DND-41 (cell line): ENCODE data around the gene TDRD12.
"Not testable (repeated sequence)": the region's sequence is repeated elsewhere in the genome, so short reads cannot be mapped to it uniquely, and the experiment has no call there.

Experiments used
- ATAC-seq: fragments of 200-7000 bp; cut with Tn5 transposase; 3 replicates; pipeline ENCODE4 v1.9.1; 2021; ENCODE audit warnings: low read depth; ENCODE audit not compliant: insufficient read depth
- DNase-seq: peaks from one replicate; pipeline ENCODE4 v3.0.0-alpha.2; 2020
- H2AFZ ChIP-seq: 2 replicates; pipeline ENCODE4 v1.6.0; 2012; ENCODE audit warnings: low read depth, low read length
- H3K27ac ChIP-seq: 2 replicates; pipeline ENCODE4 v1.5.1; 2012; ENCODE audit warnings: low read length, inconsistent platforms
- H3K27me3 ChIP-seq: fragments of 200-600 bp; sonication (generic); 2 replicates; pipeline ENCODE4 v1.6.0; 2012; ENCODE audit warnings: low read length, mild to moderate bottlenecking, inconsistent platforms; ENCODE audit not compliant: insufficient read depth, poor library complexity
- H3K36me3 ChIP-seq: 2 replicates; pipeline ENCODE4 v1.5.1; 2012; ENCODE audit warnings: low read length, inconsistent platforms; ENCODE audit not compliant: insufficient read depth
- H3K4me1 ChIP-seq: 2 replicates; pipeline ENCODE4 v1.5.1; 2012; ENCODE audit warnings: mild to moderate bottlenecking, low read length; ENCODE audit not compliant: insufficient read depth
- H3K4me2 ChIP-seq: 2 replicates; pipeline ENCODE4 v1.6.0; 2012; ENCODE audit warnings: mild to moderate bottlenecking, moderate library complexity, low read length, inconsistent platforms; ENCODE audit not compliant: insufficient read depth
- H3K4me3 ChIP-seq, 2 experiments: fragments of 200-600 bp in 1 of 2; shearing (Covaris generic) in 1 of 2; 2 replicates each; pipeline ENCODE4 v1.5.1; 2012 to 2016; ENCODE audit warnings: inconsistent platforms in 2 of 2, low read length in 2 of 2, mild to moderate bottlenecking in 2 of 2, low read depth in 1 of 2, moderate library complexity in 1 of 2
- H3K79me2 ChIP-seq: 2 replicates; pipeline ENCODE4 v1.6.0; 2012; ENCODE audit warnings: low read length, inconsistent platforms; ENCODE audit not compliant: insufficient read depth
- H3K9ac ChIP-seq: 2 replicates; pipeline ENCODE4 v1.6.0; 2012; ENCODE audit warnings: low read depth, mild to moderate bottlenecking, inconsistent platforms, low read length, moderate library complexity
- H3K9me3 ChIP-seq: 2 replicates; pipeline ENCODE4 v1.5.1; 2012; ENCODE audit warnings: low read length, moderate library complexity, mild to moderate bottlenecking, inconsistent platforms; ENCODE audit not compliant: insufficient read depth, severe bottlenecking
- H4K20me1 ChIP-seq: 2 replicates; pipeline ENCODE4 v1.6.0; 2012; ENCODE audit warnings: low read length; ENCODE audit not compliant: insufficient read depth
- CTCF ChIP-seq: IDR thresholded peaks from 2 replicates; pipeline ENCODE4 v1.5.1; 2012; ENCODE audit warnings: borderline replicate concordance, low read length, moderate library complexity, mild to moderate bottlenecking; ENCODE audit not compliant: poor library complexity, severe bottlenecking; ENCODE audit errors: extremely low read depth
- EZH2 ChIP-seq: IDR thresholded peaks from 3 replicates; pipeline ENCODE4 v1.6.1; 2012; ENCODE audit warnings: borderline replicate concordance, low read depth, mild to moderate bottlenecking, moderate library complexity, low read length, inconsistent platforms; ENCODE audit not compliant: severe bottlenecking

TDRD12 gene

GRCh38 chr19:32781280-32781679, 61.7 kb downstream of the TDRD12 start:
- H3K9ac ChIP-seq = no peak overlapping the region
- H3K36me3 ChIP-seq = no peaks in the 10 kb centered on the region
- ATAC-seq (no peak), DNase-seq (no peak)
- no peaks in the 10 kb centered on the region for H3K79me2 ChIP-seq
- TF ChIP-seq EZH2 (no peak), CTCF (no peak)
- no peak overlapping the region for H3K4me2 ChIP-seq
- no peak overlapping the region for H2AFZ ChIP-seq
- no peak overlapping the region for H3K27ac ChIP-seq
- H3K4me3 ChIP-seq = no peak overlapping the region
- H3K9me3 ChIP-seq = peaks cover 6% of the 10 kb centered on the region
- H3K27me3 ChIP-seq = peaks cover 2% of the 10 kb centered on the region
- H3K4me1 ChIP-seq = no peaks in the 10 kb centered on the region
- no peaks in the 10 kb centered on the region for H4K20me1 ChIP-seq

- not testable (repeated sequence) for H3K9me3 ChIP-seq, H3K9ac ChIP-seq, H4K20me1 ChIP-seq, H3K4me3 ChIP-seq, H3K27ac ChIP-seq, H3K36me3 ChIP-seq, H3K79me2 ChIP-seq, H2AFZ ChIP-seq, DNase-seq, H3K4me1 ChIP-seq, H3K4me2 ChIP-seq, ATAC-seq, H3K27me3 ChIP-seq
Observed at GRCh38 chr19:32782089-32782488, 62.5 kb downstream of the TDRD12 start.

- H3K79me2 ChIP-seq, H2AFZ ChIP-seq, H3K4me1 ChIP-seq, H3K4me3 ChIP-seq, H4K20me1 ChIP-seq, H3K9me3 ChIP-seq, H3K4me2 ChIP-seq, H3K36me3 ChIP-seq, DNase-seq, H3K9ac ChIP-seq, H3K27ac ChIP-seq, H3K27me3 ChIP-seq, ATAC-seq: not testable (repeated sequence)
Observed at GRCh38 chr19:32787161-32787813, 67.7 kb downstream of the TDRD12 start.

- not testable (repeated sequence) for H3K4me3 ChIP-seq, H3K36me3 ChIP-seq, H3K27me3 ChIP-seq, H4K20me1 ChIP-seq, H3K79me2 ChIP-seq, H3K9me3 ChIP-seq, H3K9ac ChIP-seq, H2AFZ ChIP-seq, DNase-seq, H3K4me2 ChIP-seq, H3K27ac ChIP-seq, H3K4me1 ChIP-seq, ATAC-seq
Observed at GRCh38 chr19:32787895-32788294, 68.3 kb downstream of the TDRD12 start.

- Histone ChIP-seq H2AFZ (no peak overlapping the region), H3K4me1 (peaks cover 13% of the 10 kb centered on the region), H3K79me2 (no peaks in the 10 kb centered on the region), H4K20me1 (no peaks in the 10 kb centered on the region), H3K36me3 (no peaks in the 10 kb centered on the region), H3K9ac (no peak overlapping the region), H3K4me3 (no peak overlapping the region), H3K27ac (no peak overlapping the region), H3K4me2 (no peak overlapping the region), H3K27me3 (no peaks in the 10 kb centered on the region), H3K9me3 (no peaks in the 10 kb centered on the region)
- ATAC-seq (no peak), DNase-seq (no peak)
- no peak for TF ChIP-seq CTCF
- no peak for TF ChIP-seq EZH2
Observed at GRCh38 chr19:32789429-32789828, 69.9 kb downstream of the TDRD12 start.
